GM19043 (cell line): ENCODE data around the gene PHLDB1.

ENCODE experiments used
- ATAC-seq: cut with Tn5 transposase; IDR thresholded peaks from one replicate; pipeline ENCODE4 v1.9.1; 2021; ENCODE audit warnings: low read depth; ENCODE audit not compliant: unreplicated experiment

PHLDB1 gene

DNA sequence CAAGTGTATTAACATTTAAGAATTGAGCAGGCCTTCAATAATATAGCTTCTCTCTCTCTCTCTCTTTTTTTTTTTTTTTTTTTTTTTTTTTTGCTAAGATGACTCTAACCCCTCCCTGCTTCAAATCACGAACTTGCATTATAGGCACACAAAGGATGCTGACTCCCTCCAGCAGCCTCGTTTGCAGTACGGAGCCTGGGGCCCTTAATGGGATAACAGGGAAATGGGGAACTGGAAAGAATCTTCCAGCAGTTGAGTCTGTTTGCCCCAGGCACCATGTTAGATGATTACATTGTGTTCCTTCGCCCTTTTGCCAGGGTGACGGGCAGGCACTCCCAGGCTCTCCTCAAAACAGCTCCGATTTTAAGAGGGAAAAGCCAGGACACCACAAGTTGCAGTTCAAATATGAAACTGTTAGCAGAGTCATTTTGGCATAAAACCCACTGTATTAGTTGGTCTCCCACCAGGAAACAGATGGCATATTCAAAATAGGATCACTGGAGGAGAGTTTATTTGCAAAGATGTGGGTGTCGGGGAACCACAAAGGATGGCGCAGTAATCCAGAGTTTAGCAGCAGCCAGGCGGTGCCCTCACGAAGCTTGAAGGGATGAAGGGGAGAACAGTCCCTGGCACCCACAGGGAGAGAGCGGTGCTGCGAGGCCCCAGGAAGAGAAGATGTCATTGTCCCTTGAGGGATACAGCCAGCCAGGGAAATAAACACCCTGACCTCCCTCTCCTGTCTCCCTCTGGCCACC lies 98.6 kb downstream of the PHLDB1 start:
- no peak for ATAC-seq

DNA sequence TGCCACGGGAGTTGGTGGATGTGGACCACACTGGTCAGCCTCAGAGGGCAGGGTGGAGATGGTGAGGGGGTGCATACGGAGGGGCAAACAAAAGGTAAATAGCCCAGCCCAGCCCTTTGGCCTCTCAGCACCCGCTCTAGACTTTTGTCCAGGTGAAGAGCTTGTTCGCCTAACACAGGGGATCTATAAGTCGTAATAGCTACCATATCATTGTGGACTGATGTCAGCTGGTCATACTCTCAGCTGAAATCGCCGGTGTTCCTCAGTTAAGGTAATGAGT lies 99.1 kb downstream of the PHLDB1 start:
- ATAC-seq, result no peak
